GM12878 (cell line): ENCODE results near the gene TMEM272.

ENCODE experiments used
- ATF2 ChIP-seq: IDR thresholded peaks from 2 replicates; pipeline ENCODE4 v1.6.1; 2012; ENCODE audit warnings: low read length, inconsistent platforms
- CTCF ChIP-seq, 3 experiments: IDR thresholded peaks in 2 of 3; conservative IDR thresholded peaks in 1 of 3; 2 replicates each; pipeline ENCODE4 v1.5.1; 2011; ENCODE audit warnings: low read depth in 3 of 3, low read length in 3 of 3, mild to moderate bottlenecking in 3 of 3, control low read depth in 2 of 3, moderate library complexity in 2 of 3, inconsistent platforms in 1 of 3, mixed read lengths in 1 of 3; ENCODE audit not compliant: control insufficient read depth in 2 of 3, insufficient read depth in 1 of 3; ENCODE audit errors: extremely low read depth in 1 of 3
- ESRRA ChIP-seq: IDR thresholded peaks from 2 replicates; pipeline ENCODE4 v1.6.1; 2012; ENCODE audit warnings: mild to moderate bottlenecking, low read length, improper control_type of control experiment
- FOS ChIP-seq: IDR thresholded peaks from 3 replicates; pipeline ENCODE4 v1.6.1; 2011; ENCODE audit warnings: borderline replicate concordance; ENCODE audit not compliant: insufficient read length; ENCODE audit errors: extremely low read depth
- FOXM1 ChIP-seq: IDR thresholded peaks from 2 replicates; pipeline ENCODE4 v1.6.1; 2012; ENCODE audit warnings: low read depth, mild to moderate bottlenecking, inconsistent platforms, low read length, moderate library complexity
- GABPA ChIP-seq: IDR thresholded peaks from 2 replicates; pipeline ENCODE4 v1.6.1; 2014; ENCODE audit warnings: antibody characterized with exemption, low read depth, mild to moderate bottlenecking, inconsistent platforms
- IRF3 ChIP-seq: fragments of 450-650 bp; IDR thresholded peaks from 2 replicates; pipeline ENCODE4 v1.6.1; 2014; ENCODE audit warnings: mild to moderate bottlenecking
- IRF5 ChIP-seq: fragments of 450-650 bp; IDR thresholded peaks from 2 replicates; pipeline ENCODE4 v1.6.1; 2017; ENCODE audit warnings: borderline replicate concordance
- PKNOX1 ChIP-seq: fragments of 450-650 bp; IDR thresholded peaks from 2 replicates; pipeline ENCODE4 v1.6.1; 2016; ENCODE audit warnings: mild to moderate bottlenecking
- POLR2AphosphoS5 ChIP-seq: IDR thresholded peaks from 2 replicates; pipeline ENCODE4 v1.6.1; 2011; ENCODE audit warnings: mild to moderate bottlenecking, low read length, inconsistent platforms
- SMAD1 ChIP-seq: fragments of 450-650 bp; IDR thresholded peaks from 2 replicates; pipeline ENCODE4 v1.6.1; 2018; ENCODE audit warnings: mild to moderate bottlenecking, low read depth; ENCODE audit not compliant: partially characterized antibody
- STAT3 ChIP-seq: IDR thresholded peaks from 2 replicates; pipeline ENCODE4 v1.6.1; 2011; ENCODE audit warnings: low read depth, low read length, improper control_type of control experiment
- YY1 ChIP-seq: IDR thresholded peaks from 2 replicates; pipeline ENCODE4 v1.6.1; 2011; ENCODE audit warnings: low read depth, mild to moderate bottlenecking, low read length

- no peak for TF ChIP-seq STAT3
- no peak for TF ChIP-seq CTCF (IDR thresholded peaks at IDR 0.05 in 2 of 3, conservative IDR thresholded peaks at IDR 0.05 in 1 of 3; ENCODE audit: control insufficient read depth in 2 of 3, extremely low read depth in 1 of 3, insufficient read depth in 1 of 3, low read depth in 3 of 3, low read length in 3 of 3)
- no peak for TF ChIP-seq ESRRA
- no peak for TF ChIP-seq SMAD1
- no peak for TF ChIP-seq FOS
- no peak for TF ChIP-seq POLR2AphosphoS5
- no peak for TF ChIP-seq ATF2
- no peak for TF ChIP-seq YY1
- no peak for TF ChIP-seq GABPA
- TF ChIP-seq IRF3 = no peak
- no peak for TF ChIP-seq PKNOX1
- no peak for TF ChIP-seq IRF5
- no peak for TF ChIP-seq FOXM1
These were observed 28.2 kb downstream of the TMEM272 start for GRCh38 chr13:51816604-51817249.
